Measurements from ENCODE around the gene ABHD14A.
A peak's percentile ranks its signal among the peaks of the same experiment; 100 is the strongest.

Gene ABHD14A

DNA sequence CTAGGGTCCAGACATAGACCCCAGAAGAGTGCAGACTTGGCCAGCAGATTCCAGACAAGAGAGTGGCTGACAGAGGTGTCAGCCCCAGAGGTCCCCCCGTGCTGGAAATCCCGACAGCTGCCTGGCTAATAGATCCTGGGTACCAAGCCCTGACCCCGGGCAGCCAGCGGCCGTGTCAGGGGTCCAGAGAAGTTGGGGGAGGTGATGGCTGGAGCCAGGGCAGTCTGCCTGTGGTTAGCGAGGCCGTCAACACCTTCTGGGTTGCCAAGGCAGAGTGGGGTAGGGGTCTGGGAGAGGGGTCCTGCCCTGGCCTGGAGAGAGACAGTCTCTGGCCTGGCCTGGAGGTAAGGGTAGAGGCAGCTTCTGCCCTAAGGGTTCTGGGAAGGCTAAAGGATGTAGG, 45.9 kb downstream of the ABHD14A start:
- no peak for DNase-seq (ENCODE audit: low spot score)

DNA sequence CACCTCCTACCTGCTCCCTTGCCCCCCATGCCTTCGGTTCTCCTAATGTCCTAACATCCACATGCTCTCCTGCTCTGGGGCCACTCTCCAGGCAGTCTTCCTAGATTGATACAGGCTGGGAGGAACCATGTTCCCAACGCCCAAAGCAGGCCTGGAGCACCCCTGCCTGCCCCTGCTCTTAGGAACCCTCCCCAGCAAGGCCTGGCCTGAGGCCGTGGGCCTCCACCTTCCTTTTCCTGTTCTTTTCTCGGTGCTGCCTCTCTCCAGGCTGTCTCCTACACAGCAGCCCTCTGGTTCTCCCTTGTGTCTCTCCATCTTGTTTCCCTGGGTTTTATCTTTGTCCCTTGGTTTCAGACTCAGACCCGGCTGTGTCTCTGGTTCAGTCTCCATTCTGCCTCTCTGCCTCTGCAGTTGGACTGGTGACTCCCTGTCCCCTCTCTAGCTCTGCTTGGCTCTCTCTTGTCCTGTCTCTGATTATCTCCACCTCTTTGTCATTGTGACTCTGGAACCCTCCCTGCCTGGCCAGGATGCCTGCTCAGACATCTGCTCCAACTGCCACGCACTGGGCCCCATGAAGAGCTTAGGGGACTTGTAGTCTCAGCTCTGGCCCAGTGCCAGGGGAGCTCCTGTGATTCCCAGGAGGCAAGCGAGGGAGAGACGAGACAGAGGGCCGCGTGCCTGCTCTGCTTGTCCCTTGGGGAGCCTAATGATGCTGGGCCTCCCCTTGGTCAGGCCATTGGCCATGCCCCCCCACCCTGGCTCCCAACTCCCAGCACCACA, 46.8 kb downstream of the ABHD14A start:
- DNase-seq (ENCODE audit: low spot score) = no peak

DNA sequence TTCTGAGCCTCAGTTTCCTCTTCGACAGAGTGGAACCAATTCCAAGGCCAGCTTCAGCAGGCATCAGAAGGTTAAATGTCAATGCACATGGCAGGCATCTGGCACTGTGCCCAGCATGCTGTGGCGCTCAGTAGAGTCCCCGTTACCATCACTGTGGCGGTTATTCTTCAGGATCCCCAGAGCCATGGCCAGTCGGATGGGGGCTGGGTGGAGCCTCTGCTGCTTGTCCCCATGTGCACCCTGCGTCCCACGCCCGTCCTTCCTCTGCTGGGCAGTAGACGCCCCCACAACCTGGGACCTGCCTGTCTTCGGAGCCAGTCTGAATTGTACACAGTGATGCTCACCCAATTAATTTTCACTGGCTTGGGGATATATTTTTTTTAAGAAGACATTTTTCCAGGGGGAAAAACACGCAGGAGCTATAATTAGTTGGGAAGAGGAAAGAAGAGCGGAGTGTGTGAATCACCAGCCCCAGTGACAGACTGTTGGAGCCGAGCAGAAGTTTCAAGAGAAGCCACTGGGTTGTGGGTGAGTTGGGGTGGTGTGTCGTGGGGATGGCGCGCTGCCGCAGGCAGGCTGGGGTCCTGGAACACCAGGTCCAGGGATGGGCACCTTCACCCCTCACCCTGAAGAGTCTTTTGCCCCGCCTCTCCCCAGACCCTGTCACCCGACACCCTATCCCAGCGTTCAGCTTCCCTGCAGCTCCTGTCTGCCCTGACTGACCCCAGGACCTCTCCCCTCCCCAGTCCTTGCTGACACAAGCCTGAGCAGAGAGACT, 47.6 kb downstream of the ABHD14A start:
- DNase-seq (ENCODE audit: low spot score) = no peak

GRCh38 chr3:52023101-52023770, 48.4 kb downstream of the ABHD14A start:
- DNase-seq (ENCODE audit: low spot score) = no peak

- DNase-seq (ENCODE audit: low spot score) = no peak
Observed at GRCh38 chr3:52023860-52024764, 49.2 kb downstream of the ABHD14A start.

- no peak for DNase-seq (ENCODE audit: low spot score)
Observed at GRCh38 chr3:52024765-52025452, 50.0 kb downstream of the ABHD14A start.

- peak; percentile 66 for DNase-seq (ENCODE audit: low spot score)
Observed at GRCh38 chr3:52025453-52025852, 50.6 kb downstream of the ABHD14A start.

DNA sequence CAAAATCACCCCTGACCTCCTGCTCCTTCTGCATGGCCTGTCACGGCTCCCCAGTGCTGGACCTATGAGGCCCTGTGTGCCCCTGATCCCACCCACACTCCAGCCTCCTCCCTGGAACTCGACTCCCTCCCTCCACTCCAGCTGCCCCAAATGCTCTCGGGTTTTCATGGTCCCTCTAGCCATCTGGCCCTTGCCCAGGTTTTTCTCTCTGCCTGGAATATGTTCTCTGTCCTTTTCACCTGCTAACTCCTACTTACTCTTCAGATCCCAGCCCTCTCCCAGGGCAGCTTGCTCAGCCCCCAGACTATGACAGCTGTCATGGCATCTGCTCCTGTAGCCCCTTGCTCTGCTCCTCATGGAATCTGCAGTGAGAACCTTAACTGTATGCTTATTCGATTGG, 51.2 kb downstream of the ABHD14A start:
- no peak for DNase-seq (ENCODE audit: low spot score)

DNA sequence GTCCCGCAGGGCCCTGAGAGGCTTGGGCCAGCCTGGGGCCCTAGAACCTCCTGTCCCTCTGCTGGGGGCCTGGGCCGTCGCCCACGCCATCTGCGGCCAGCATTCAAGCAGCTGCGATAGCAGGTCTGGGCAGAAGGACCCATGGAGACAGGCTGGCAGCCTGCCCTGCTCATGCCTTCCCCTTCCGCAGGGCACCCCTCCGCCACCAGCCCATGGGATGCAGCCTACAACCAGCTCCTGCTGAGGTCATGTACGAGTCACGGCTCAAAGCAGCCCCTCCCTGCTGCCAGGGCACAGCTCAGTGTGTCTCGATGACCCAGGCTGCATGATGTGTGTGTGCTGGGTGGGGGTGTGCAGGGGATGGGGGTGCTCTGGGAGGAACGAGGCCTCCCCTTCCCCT, 53.7 kb downstream of the ABHD14A start:
- no peak for DNase-seq (ENCODE audit: low spot score)

- no peak for DNase-seq (ENCODE audit: low spot score)
Observed at GRCh38 chr3:52029053-52029452, 54.2 kb downstream of the ABHD14A start.

- DNase-seq (ENCODE audit: low spot score) = no peak
Observed at GRCh38 chr3:52029535-52029934, 54.7 kb downstream of the ABHD14A start.
